Ovary (tissue), 9 donors: ENCODE data around the gene SLC1A7. TPM values are rescaled to one million over a fixed set of nuclear protein-coding genes. Genes with fewer than 3 reads are reported as not detected.

Experiments used
- DNase-seq, 5 donors: peaks; one replicate each; pipeline ENCODE4 v3.0.0-alpha.2; 2019 to 2020
- H3K27ac ChIP-seq, 2 donors: fragments of 200-600 bp; one replicate each; pipeline versions ENCODE4 v1.5.1 to v1.8.0; 2019 to 2022
- H3K27me3 ChIP-seq: fragments of 200-600 bp; one replicate; pipeline ENCODE4 v1.8.0; 2022
- H3K36me3 ChIP-seq: fragments of 200-600 bp; sonication (generic); one replicate; pipeline ENCODE4 v1.5.1; 2019
- H3K4me1 ChIP-seq: one replicate; pipeline ENCODE4 v1.8.1; 2013; ENCODE audit warnings: mild to moderate bottlenecking, moderate library complexity; ENCODE audit not compliant: insufficient read depth
- H3K4me3 ChIP-seq: fragments of 200-600 bp; sonication (generic); one replicate; pipeline ENCODE4 v1.5.1; 2017
- H3K9me3 ChIP-seq, 2 donors: fragments of 200-600 bp in 1 of 2; sonication (generic) in 1 of 2; one replicate each; pipeline versions ENCODE4 v1.5.1 to v1.8.1; 2013 to 2019; ENCODE audit warnings: mild to moderate bottlenecking in 1 of 2, moderate library complexity in 1 of 2
- CTCF ChIP-seq, 3 donors: fragments of 450-650 bp in 2 of 3; fragments of 200-600 bp in 1 of 3; IDR thresholded peaks; one replicate each; pipeline versions ENCODE4 v1.5.1 to v1.8.0; 2016 to 2022; ENCODE audit warnings: antibody characterized with exemption in 3 of 3, mild to moderate bottlenecking in 1 of 3
- EP300 ChIP-seq: sonication (generic); formaldehyde crosslinking; IDR thresholded peaks from one replicate; pipeline ENCODE4 v1.6.1; 2017; ENCODE audit warnings: antibody characterized with exemption
- POLR2A ChIP-seq: fragments of 450-650 bp; IDR thresholded peaks from one replicate; pipeline ENCODE4 v1.6.1; 2017; ENCODE audit warnings: antibody characterized with exemption, mild to moderate bottlenecking, moderate library complexity
- WGBS, 3 donors: extraction: QIAGEN DNeasy Blood & Tissue Kit in 1 of 3; methylation state at CpG; one replicate each; pipeline versions ENCODE4 v1.1.5 to v1.1.7; 2013 to 2017; 5-methylcytosine and 5-hydroxymethylcytosine counted together
- intact Hi-C, 4 donors: fragments of 100-400 bp; cut with DNase I; formaldehyde crosslinking; loops; one replicate each; pipeline versions ENCODE4 v1.11.0 to v1.15.1; 2022 to 2023
- polyA plus RNA-seq, 2 donors: library from polyadenylated mRNA; stranded (reverse); fragments of 200-250 nt in 1 of 2; fragments of 350-450 nt in 1 of 2; fragmentation: Illumina TruSeq in 1 of 2; extraction: RNeasy Lipid Tissue Mini Kit (QIAGEN cat#74804) in 1 of 2; gene quantifications; one replicate each; pipeline ENCODE4 v1.2.3, GENCODE V29; 2013 to 2014
- total RNA-seq, 7 donors: library from RNA; depleted of rRNA in 2 of 7; stranded (reverse); fragments of >200 nt in 2 of 7; fragmentation: NEBNext Ultra II Directional in 3 of 7; extraction: Animal tissue kit (Norgen Biotek cat#: 25700) in 3 of 7; gene quantifications; one replicate each; pipeline versions ENCODE4 v1.1.0 to v1.2.4, GENCODE V29; 2016 to 2023
- donor health status: DM: no; HTN: no; CAD: no; lungs with moderate emphysema.
- donor health status: DM: no; HTN: no; CAD: no.
- donor health status: Bipolar disorder and iron deficiency.
- donor health status: DM: yes; HTN: yes; CAD: no.
- donor health status: DM: no; HTN: no; CAD: no.
- donor health status: DM: yes; HTN: yes; CAD: no.

SLC1A7 gene
- total and polyA plus RNA-seq, 9 donors, result 0.25 to 0.28 TPM; not detected in 7

- 35 to 46% (median 39%) methylated on average over 4 of the region's 4 CpGs for WGBS, 3 donors
- intact Hi-C loops, result no loop called here
- peak in 1 of 5 donors; percentile 10 for DNase-seq
- no peak overlapping the region for H3K27ac ChIP-seq
- H3K36me3 ChIP-seq, result no peaks in the 10 kb centered on the region
- TF ChIP-seq CTCF (IDR thresholded peaks at IDR 0.05) (no peak), POLR2A (no peak), EP300 (no peak)
- no peaks in the 10 kb centered on the region for H3K27me3 ChIP-seq
- peaks cover 16% of the 10 kb centered on the region for H3K4me1 ChIP-seq
- H3K4me3 ChIP-seq, result no peak overlapping the region
- H3K9me3 ChIP-seq, result no peaks in the 10 kb centered on the region
Observed at GRCh38 chr1:53135735-53136114, 6.7 kb downstream of the SLC1A7 start.

- intact Hi-C loops, result no loop called here
- no peak overlapping the region for H3K27ac ChIP-seq
- no peaks in the 10 kb centered on the region for H3K9me3 ChIP-seq
- 47 to 64% (median 57%) methylated on average over 23 of the region's 23 CpGs for WGBS, 3 donors
- peak in 3 of 5 donors; percentile 18 to 74 (median 73) for DNase-seq
- peaks cover 11% of the 10 kb centered on the region for H3K4me1 ChIP-seq
- TF ChIP-seq EP300 (no peak), POLR2A (no peak), CTCF (IDR thresholded peaks at IDR 0.05) (no peak)
- no peaks in the 10 kb centered on the region for H3K36me3 ChIP-seq
- H3K27me3 ChIP-seq, result no peaks in the 10 kb centered on the region
- H3K4me3 ChIP-seq, result no peak overlapping the region
Observed at GRCh38 chr1:53134961-53135734, 7.3 kb downstream of the SLC1A7 start.

DNA sequence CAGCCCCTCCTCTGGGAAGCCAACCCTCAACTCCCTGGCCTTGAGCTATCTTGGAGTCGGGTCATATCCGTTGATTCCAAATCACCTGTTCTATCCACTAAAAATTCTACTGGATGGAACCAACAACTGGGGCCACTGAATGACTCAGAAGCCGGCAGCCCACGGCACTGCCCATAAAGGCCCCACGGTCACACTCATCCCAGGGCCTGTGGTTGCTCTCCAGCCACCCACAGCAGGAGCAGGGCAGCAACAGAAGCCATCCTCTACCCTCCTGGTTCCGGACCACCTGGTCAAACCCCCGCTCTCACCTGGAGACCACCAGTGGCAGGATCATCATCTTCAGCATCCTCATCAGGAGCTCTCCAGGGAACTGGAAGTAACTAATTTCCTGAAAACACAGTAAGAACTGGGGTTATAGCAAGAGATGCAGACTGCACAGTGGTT lies 8.4 kb downstream of the SLC1A7 start:
- TF ChIP-seq EP300 (no peak), CTCF (IDR thresholded peaks at IDR 0.05) (no peak), POLR2A (no peak)
- WGBS, 3 donors, result 88 to 91% (median 89%) methylated on average over 7 of the region's 7 CpGs
- peaks cover 7% of the 10 kb centered on the region for H3K4me1 ChIP-seq
- H3K27me3 ChIP-seq, result no peaks in the 10 kb centered on the region
- H3K27ac ChIP-seq, result no peak overlapping the region
- intact Hi-C loops, result no loop called here
- H3K36me3 ChIP-seq, result no peaks in the 10 kb centered on the region
- DNase-seq, result peak in 3 of 5 donors; percentile 3 to 8 (median 7)
- no peak overlapping the region for H3K4me3 ChIP-seq
- H3K9me3 ChIP-seq, result no peaks in the 10 kb centered on the region

DNA sequence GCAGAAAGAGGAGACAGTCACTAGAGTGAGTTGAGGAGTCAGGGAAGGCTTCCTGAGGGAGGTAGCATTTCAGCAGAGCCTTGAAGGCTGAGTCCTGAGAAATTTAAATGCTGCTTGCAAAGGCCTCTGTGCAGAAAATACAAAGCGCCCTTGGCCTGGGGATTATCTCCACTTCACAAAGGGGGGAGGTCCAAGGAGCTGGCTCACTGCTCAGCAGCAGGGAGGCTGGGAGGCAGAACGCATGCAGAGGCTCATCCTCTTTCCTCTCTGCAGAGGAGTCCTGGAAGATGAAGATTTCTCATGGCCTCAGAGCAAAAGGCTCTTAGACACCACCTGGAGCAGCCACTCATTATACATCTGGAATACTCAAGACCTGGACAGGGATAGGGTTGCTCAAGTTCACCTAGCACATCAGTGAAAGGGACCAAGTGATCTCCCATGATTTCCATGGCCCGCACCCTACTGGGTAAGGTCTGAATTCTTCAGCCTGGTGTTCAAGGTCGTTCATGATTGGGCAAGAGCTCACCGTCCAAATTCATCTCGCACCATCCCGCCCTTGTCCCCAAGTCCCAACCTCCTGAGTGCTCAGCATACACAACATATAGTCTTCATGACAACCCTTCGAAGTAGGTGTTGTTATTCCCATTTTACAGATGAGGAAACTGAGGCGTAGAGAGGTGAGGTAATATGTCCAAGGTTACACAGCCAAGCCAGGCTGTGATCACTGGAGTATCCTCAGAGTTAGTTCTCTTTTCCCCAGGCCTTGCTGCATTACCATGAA lies 9.0 kb downstream of the SLC1A7 start:
- Histone ChIP-seq H3K27ac (no peak overlapping the region), H3K4me1 (peaks cover 7% of the 10 kb centered on the region), H3K36me3 (no peaks in the 10 kb centered on the region), H3K27me3 (no peaks in the 10 kb centered on the region), H3K4me3 (no peak overlapping the region), H3K9me3 (no peaks in the 10 kb centered on the region)
- peak in 1 of 5 donors; percentile 11 for DNase-seq
- TF ChIP-seq EP300 (no peak), POLR2A (no peak), CTCF (IDR thresholded peaks at IDR 0.05) (no peak)
- 80 to 93% (median 81%) methylated on average over 8 to 9 of the region's 9 CpGs for WGBS, 3 donors
- intact Hi-C loops, result no loop called here
